ENCODE measurements around the gene ZNF148.

Gene ZNF148

GRCh38 chr3:125191256-125191655, 183.9 kb downstream of the ZNF148 start (continued):
- TF ChIP-seq AEBP2 (tag by site-specific recombination; IDR thresholded peaks at IDR 0.05; ENCODE audit: borderline replicate concordance) (no peak), ZNF114 (tag by site-specific recombination; IDR thresholded peaks at IDR 0.05) (no peak), ZNF560 (tag by site-specific recombination; IDR thresholded peaks at IDR 0.05; ENCODE audit: borderline replicate concordance) (no peak)

DNA sequence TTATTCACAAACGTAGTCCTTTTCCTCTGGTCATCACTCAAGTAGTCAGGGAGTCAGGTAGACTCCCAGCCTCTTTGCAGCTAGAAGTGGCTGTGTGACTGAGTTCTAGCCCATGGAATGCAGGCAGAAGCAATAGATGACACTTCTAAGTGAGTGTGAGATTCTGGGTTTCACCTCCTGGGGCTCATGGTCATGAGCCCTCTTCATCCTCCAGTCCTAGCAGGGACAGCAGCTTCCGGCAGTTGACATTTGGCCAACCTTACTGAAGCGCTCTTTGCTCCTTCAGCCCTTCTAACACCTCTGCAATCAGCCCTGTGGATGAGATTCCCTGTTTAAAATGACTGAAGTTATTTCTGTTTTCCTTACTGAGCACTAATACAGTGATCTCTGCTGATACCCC, 184.3 kb downstream of the ZNF148 start:
- TF ChIP-seq ZBTB17 (tag by site-specific recombination; IDR thresholded peaks at IDR 0.05) (peak; percentile 46; the same call in 1 of the 2 replicates), ZSCAN23 (tag by site-specific recombination; IDR thresholded peaks at IDR 0.05) (no peak)
- Histone ChIP-seq H3K36me3 (ENCODE audit: control insufficient read depth in 2 of 2, insufficient read depth in 1 of 2, low read length in 2 of 2) (no peaks in the 10 kb centered on the region), H3K27ac (ENCODE audit: extremely low read depth, low read depth, low read length) (no peak overlapping the region), H3K4me1 (ENCODE audit: control insufficient read depth, insufficient read depth, low read length) (no peaks in the 10 kb centered on the region), H3K4me3 (ENCODE audit: low read depth, low read length) (no peak overlapping the region), H3K9me3 (ENCODE audit: control insufficient read depth, insufficient read depth, low read depth, low read length) (no peaks in the 10 kb centered on the region)
- ChIA-PET CTCF (interaction anchor here (1.0 kb wide), 1 partner anchor 40 kb away, joined by 3 read pairs; no protein-coding TSS in a partner anchor), POLR2A (no interaction called here)

DNA sequence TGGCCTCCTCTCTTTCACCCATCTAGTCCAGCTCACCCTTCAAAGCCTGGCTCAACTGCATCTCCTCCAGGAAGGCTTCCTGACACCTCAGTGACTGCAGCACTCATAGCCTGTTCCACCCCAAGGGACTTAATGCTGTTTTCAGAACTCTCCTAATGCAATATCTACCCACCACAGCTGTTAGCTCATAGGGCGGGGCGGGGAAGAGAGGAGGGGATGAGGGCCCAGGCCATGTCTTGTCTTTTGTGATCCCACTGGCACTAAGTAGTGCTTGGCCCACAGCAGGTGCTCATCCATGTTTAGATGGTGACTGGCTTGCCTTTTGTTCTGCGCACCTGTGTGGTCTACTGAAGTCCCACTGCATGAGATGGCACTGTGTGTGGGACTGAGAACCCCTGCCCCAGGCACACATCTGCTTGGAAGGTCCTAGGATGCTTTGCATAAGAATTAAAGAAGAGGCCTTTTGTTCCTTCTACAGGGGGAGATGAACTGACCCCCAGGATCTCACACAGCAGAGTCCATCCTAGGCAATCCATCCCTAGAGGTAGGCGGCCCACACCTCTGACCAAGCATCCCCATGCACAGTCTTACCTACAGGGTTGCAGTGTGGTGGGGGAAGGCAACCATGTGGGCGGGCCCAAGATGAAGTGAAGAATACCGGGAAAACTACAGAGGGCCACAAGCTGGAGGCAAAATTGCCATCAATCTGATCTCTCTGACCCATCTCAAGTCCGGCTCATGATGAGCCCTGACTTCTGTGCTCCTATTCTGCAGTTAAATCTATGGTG, 185.6 kb downstream of the ZNF148 start:
- no peaks in the 10 kb centered on the region for H3K9me3 ChIP-seq (ENCODE audit: control insufficient read depth, insufficient read depth, low read depth, low read length)
- no peak overlapping the region for H3K27ac ChIP-seq (ENCODE audit: extremely low read depth, low read depth, low read length)
- H3K4me3 ChIP-seq (ENCODE audit: low read depth, low read length), result no peak overlapping the region
- H3K36me3 ChIP-seq (ENCODE audit: control insufficient read depth in 2 of 2, insufficient read depth in 1 of 2, low read length in 2 of 2), result no peaks in the 10 kb centered on the region
- TF ChIP-seq ZNF701 (tag by site-specific recombination; IDR thresholded peaks at IDR 0.05) (no peak), ZNF580 (tag by site-specific recombination; IDR thresholded peaks at IDR 0.05) (no peak), ZNF837 (tag by site-specific recombination; IDR thresholded peaks at IDR 0.05) (no peak), ZEB2 (tag by site-specific recombination; IDR thresholded peaks at IDR 0.05) (no peak), ZNF629 (tag by site-specific recombination; IDR thresholded peaks at IDR 0.05) (no peak), OSR2 (tag by site-specific recombination; IDR thresholded peaks at IDR 0.05) (no peak), ZNF184 (tag by site-specific recombination; IDR thresholded peaks at IDR 0.05) (no peak), KLF7 (tag by site-specific recombination; IDR thresholded peaks at IDR 0.05; ENCODE audit: borderline replicate concordance) (no peak), ZNF37A (tag by site-specific recombination; IDR thresholded peaks at IDR 0.05) (no peak), ZNF311 (tag by site-specific recombination; IDR thresholded peaks at IDR 0.05; ENCODE audit: borderline replicate concordance) (no peak)
- TF ChIP-seq, protein P1, sequence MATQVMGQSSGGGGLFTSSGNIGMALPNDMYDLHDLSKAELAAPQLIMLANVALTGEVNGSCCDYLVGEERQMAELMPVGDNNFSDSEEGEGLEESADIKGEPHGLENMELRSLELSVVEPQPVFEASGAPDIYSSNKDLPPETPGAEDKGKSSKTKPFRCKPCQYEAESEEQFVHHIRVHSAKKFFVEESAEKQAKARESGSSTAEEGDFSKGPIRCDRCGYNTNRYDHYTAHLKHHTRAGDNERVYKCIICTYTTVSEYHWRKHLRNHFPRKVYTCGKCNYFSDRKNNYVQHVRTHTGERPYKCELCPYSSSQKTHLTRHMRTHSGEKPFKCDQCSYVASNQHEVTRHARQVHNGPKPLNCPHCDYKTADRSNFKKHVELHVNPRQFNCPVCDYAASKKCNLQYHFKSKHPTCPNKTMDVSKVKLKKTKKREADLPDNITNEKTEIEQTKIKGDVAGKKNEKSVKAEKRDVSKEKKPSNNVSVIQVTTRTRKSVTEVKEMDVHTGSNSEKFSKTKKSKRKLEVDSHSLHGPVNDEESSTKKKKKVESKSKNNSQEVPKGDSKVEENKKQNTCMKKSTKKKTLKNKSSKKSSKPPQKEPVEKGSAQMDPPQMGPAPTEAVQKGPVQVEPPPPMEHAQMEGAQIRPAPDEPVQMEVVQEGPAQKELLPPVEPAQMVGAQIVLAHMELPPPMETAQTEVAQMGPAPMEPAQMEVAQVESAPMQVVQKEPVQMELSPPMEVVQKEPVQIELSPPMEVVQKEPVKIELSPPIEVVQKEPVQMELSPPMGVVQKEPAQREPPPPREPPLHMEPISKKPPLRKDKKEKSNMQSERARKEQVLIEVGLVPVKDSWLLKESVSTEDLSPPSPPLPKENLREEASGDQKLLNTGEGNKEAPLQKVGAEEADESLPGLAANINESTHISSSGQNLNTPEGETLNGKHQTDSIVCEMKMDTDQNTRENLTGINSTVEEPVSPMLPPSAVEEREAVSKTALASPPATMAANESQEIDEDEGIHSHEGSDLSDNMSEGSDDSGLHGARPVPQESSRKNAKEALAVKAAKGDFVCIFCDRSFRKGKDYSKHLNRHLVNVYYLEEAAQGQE (tag by site-specific recombination; IDR thresholded peaks at IDR 0.05), result no peak
- ChIA-PET CTCF (no interaction called here), POLR2A (no interaction called here)
- no peaks in the 10 kb centered on the region for H3K4me1 ChIP-seq (ENCODE audit: control insufficient read depth, insufficient read depth, low read length)

Measured in HEK293 (cell line).